Stimulated activated effector memory CD8-positive, alpha-beta T cell treated with anti-CD3 and anti-CD28 coated beads, Interleukin-12 subunit alpha, Interleukin-12 subunit beta, amount 100 ng/mL, for 72 hours (primary cell): Measurements from ENCODE around the gene REM2.
A peak's percentile ranks its signal among the peaks of the same experiment; 100 is the strongest.

ENCODE experiments used
- ATAC-seq: fragments of 150-1000 bp; cut with Tn5 transposase; 2 replicates; pipeline ENCODE4 v1.10.0; 2021
- DNase-seq, 2 donors: peaks; one replicate each; pipeline ENCODE4 v3.0.0; 2021 to 2022; ENCODE audit warnings: low spot score in 2 of 2
- H3K27ac Mint-ChIP-seq: one replicate; pipeline ENCODE4 v1.8.0; 2022; ENCODE audit warnings: mild to moderate bottlenecking, mixed read lengths
- H3K36me3 Mint-ChIP-seq: one replicate; pipeline ENCODE4 v1.8.0; 2022; ENCODE audit warnings: mild to moderate bottlenecking, mixed read lengths
- H3K4me1 Mint-ChIP-seq: one replicate; pipeline ENCODE4 v1.8.0; 2022; ENCODE audit warnings: mixed read lengths
- H3K4me3 Mint-ChIP-seq: one replicate; pipeline ENCODE4 v1.8.0; 2022; ENCODE audit warnings: mild to moderate bottlenecking, mixed read lengths
- H3K9me3 Mint-ChIP-seq: one replicate; pipeline ENCODE4 v1.8.0; 2022; ENCODE audit warnings: mixed read lengths

REM2 gene

GRCh38 chr14:22919601-22919921 lies 36.5 kb downstream of the REM2 start:
- peak; percentile 1 for ATAC-seq

GRCh38 chr14:22920697-22921096 lies 37.7 kb downstream of the REM2 start:
- Mint-ChIP-seq H3K4me1 (peaks cover 20% of the 10 kb centered on the region), H3K9me3 (no peaks in the 10 kb centered on the region), H3K36me3 (peaks cover 98% of the 10 kb centered on the region), H3K27ac (peak overlapping the region; percentile 100), H3K4me3 (no peak overlapping the region)
- ATAC-seq: no peak
- DNase-seq: no peak

More at GRCh38 chr14:22919601-22919921, 36.5 kb downstream of the REM2 start:
- H3K27ac Mint-ChIP-seq: peak overlapping the region; percentile 100
- DNase-seq: no peak
- peaks cover 98% of the 10 kb centered on the region for H3K36me3 Mint-ChIP-seq
- H3K4me1 Mint-ChIP-seq: peaks cover 20% of the 10 kb centered on the region
- H3K4me3 Mint-ChIP-seq: peak overlapping the region; percentile 93
- H3K9me3 Mint-ChIP-seq: no peaks in the 10 kb centered on the region

- ATAC-seq (no peak), DNase-seq (no peak)
- Mint-ChIP-seq H3K4me3 (no peak overlapping the region), H3K9me3 (no peaks in the 10 kb centered on the region), H3K27ac (no peak overlapping the region), H3K36me3 (peaks cover 98% of the 10 kb centered on the region), H3K4me1 (peaks cover 29% of the 10 kb centered on the region)
Observed at GRCh38 chr14:22922294-22922693, 39.3 kb downstream of the REM2 start.

- Mint-ChIP-seq H3K4me1 (peaks cover 23% of the 10 kb centered on the region), H3K4me3 (no peak overlapping the region), H3K27ac (no peak overlapping the region), H3K36me3 (peaks cover 91% of the 10 kb centered on the region), H3K9me3 (no peaks in the 10 kb centered on the region)
- ATAC-seq: no peak
- no peak for DNase-seq
Observed at GRCh38 chr14:22923746-22924145, 40.7 kb downstream of the REM2 start.

DNA sequence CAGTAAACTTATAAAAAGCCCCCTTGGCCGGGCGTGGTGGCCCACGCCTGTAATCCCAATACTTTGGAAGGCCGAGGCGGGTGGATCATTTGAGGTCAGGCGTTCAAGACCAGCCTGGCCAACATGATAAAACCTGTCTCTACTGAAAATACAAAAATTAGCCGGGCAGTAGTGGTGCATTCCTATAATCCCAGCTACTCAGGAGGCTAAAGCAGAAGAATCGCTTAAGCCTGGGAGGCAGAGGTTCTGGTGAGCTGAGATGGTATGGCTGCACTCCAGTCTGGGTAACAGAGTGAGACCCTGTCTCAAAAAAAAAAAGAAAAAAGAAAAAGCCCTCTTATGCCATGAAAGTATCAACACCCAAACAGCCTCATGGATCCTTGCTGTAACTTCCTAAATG lies 42.5 kb downstream of the REM2 start:
- Mint-ChIP-seq H3K36me3 (peaks cover 75% of the 10 kb centered on the region), H3K27ac (no peak overlapping the region), H3K4me1 (peaks cover 12% of the 10 kb centered on the region), H3K9me3 (no peaks in the 10 kb centered on the region), H3K4me3 (no peak overlapping the region)
- ATAC-seq (no peak), DNase-seq (no peak)

DNA sequence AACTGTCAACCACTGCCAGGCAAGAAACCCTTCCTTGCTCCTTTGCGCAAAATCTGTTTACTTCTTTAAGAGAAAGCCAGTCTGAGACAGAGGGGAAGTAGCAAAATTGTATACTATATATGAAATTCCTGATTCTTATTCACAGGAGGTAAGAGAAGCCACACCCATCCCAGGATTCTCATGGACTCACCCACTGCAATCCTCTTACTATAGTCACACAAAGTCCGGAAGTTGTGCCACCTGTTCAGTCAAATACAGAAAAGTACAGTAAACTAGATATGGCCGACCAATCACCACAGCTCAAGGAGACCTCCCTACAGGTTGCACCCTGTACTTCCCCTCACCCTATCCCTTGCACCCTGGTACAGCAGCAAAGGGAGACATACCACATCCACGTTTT lies 43.3 kb downstream of the REM2 start:
- no peak overlapping the region for H3K4me3 Mint-ChIP-seq
- DNase-seq (no peak), ATAC-seq (no peak)
- no peaks in the 10 kb centered on the region for H3K9me3 Mint-ChIP-seq
- H3K4me1 Mint-ChIP-seq: peaks cover 12% of the 10 kb centered on the region
- peaks cover 68% of the 10 kb centered on the region for H3K36me3 Mint-ChIP-seq
- H3K27ac Mint-ChIP-seq: peak overlapping the region; percentile 73

GRCh38 chr14:22928237-22929103 lies 45.4 kb downstream of the REM2 start:
- H3K27ac Mint-ChIP-seq: no peak overlapping the region

DNA sequence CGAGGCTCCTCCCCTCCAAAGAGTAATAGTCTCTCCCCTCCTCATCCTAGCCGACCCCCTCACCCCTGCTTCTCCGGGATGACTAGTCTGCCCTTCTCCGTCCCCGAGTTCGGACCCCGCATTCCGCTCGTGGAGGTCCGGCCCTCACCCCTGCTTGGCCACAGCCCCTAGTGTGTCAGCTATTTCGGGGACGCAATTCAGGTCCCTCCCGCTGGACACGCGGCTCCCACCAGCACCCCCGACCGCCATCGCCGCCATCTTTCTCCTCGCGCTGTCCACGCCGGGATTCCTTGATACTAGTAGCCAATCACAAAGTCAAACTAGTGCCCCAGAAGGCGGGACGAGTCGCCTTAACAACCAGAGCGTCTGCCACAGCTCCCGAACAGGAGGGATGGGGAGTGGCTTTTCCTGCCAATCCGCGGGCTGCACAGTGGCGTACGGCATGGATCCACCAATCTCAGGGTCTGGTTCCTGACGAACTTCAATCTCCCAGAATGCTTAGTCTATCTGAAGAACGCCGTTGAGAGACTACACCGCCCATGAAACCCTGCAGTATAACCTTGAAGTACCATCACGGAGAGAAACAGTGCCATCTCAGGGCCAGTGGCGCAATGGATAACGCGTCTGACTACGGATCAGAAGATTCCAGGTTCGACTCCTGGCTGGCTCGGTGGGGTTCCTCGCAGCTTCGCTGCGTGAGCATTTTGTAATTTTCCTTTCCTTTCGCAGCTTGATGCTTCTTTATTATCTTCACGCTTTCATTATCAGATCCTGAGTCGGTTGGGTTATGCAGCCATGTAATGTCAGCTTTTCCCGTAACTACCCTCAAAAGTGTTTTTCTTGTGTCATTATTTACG lies 46.3 kb downstream of the REM2 start, which contains the start of gene PRMT5:
PRMT5 (minus strand) TSS at position 273 of the 857 bp plus-strand sequence; CDS start at position 258, 15 bp downstream.
- Mint-ChIP-seq H3K36me3 (peaks cover 37% of the 10 kb centered on the region), H3K27ac (no peak within 1 kb of the TSS), H3K4me3 (no peak within 1 kb of the TSS), H3K4me1 (peaks cover 12% of the 10 kb centered on the region), H3K9me3 (no peaks in the 10 kb centered on the region)
- ATAC-seq: peak; percentile 96
- DNase-seq: peak; percentile 96 to 99

More at GRCh38 chr14:22928237-22929103, 45.4 kb downstream of the REM2 start:
- H3K9me3 Mint-ChIP-seq: no peaks in the 10 kb centered on the region
- peaks cover 46% of the 10 kb centered on the region for H3K36me3 Mint-ChIP-seq
- no peak for DNase-seq
- no peak for ATAC-seq
- peaks cover 12% of the 10 kb centered on the region for H3K4me1 Mint-ChIP-seq
- H3K4me3 Mint-ChIP-seq: no peak overlapping the region

DNA sequence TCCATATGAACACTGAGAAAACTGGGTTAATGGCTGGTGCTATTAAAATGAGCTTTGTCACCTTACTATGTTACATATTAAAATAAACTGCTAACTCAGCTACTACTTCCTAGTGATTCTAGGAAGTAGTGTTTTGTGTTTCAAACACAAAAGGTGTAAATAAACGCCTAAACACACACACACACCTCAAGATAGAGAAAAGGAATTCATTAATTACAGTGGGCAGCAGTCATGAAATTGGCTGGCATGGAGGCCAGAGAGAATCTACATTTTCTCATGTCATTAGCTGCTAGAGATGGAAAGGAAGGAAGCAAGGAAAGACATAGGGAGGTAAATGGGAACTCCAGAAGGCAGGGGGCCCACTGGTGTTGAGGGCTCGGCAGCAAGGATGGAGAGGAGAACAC lies 46.9 kb downstream of the REM2 start:
- Mint-ChIP-seq H3K4me1 (peaks cover 12% of the 10 kb centered on the region), H3K27ac (no peak overlapping the region), H3K36me3 (peaks cover 31% of the 10 kb centered on the region), H3K9me3 (no peaks in the 10 kb centered on the region), H3K4me3 (no peak overlapping the region)
- DNase-seq (no peak), ATAC-seq (no peak)

DNA sequence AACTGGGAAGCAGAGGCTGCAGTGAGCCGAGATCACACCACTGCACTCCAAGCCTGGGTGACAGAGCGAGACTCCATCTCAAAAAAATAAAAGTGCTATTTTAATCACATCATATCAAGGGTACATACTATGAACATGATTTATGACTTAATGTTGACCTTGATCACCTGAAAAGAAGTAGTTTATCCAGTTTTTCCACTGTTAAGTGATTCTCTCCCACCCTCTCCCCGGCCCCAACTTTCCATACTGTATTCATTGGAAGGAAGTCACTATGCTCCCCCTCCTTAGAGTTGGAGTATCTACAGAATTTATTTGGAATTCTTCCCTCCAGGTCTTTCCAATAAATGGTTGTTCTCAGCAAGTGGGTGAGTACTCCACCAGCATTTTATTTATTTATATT lies 49.1 kb downstream of the REM2 start:
- H3K4me1 Mint-ChIP-seq: peaks cover 4% of the 10 kb centered on the region
- H3K4me3 Mint-ChIP-seq: no peak overlapping the region
- no peak for ATAC-seq
- no peaks in the 10 kb centered on the region for H3K9me3 Mint-ChIP-seq
- H3K36me3 Mint-ChIP-seq: peaks cover 20% of the 10 kb centered on the region
- DNase-seq: no peak
- no peak overlapping the region for H3K27ac Mint-ChIP-seq

- no peaks in the 10 kb centered on the region for H3K9me3 Mint-ChIP-seq
- DNase-seq (no peak), ATAC-seq (no peak)
- H3K36me3 Mint-ChIP-seq: peaks cover 11% of the 10 kb centered on the region
- H3K4me1 Mint-ChIP-seq: no peaks in the 10 kb centered on the region
- H3K4me3 Mint-ChIP-seq: no peak overlapping the region
- H3K27ac Mint-ChIP-seq: no peak overlapping the region
Observed at GRCh38 chr14:22935156-22935555, 52.1 kb downstream of the REM2 start.
